H9 (cell line): ENCODE measurements around the gene DUSP15. TPM values are rescaled to one million over a fixed set of nuclear protein-coding genes. Genes with fewer than 3 reads are reported as not detected.

Experiments
- DNase-seq: peaks from one replicate; pipeline ENCODE4 v3.0.0-alpha.2; 2017
- H2AFZ ChIP-seq: one replicate; pipeline ENCODE4 v1.6.1; 2013; ENCODE audit warnings: mild to moderate bottlenecking, low read length, control low read depth, moderate library complexity
- H2AK5ac ChIP-seq: 2 replicates; pipeline ENCODE4 v1.6.1; 2013; ENCODE audit warnings: low read length, control low read depth, mixed read lengths; ENCODE audit not compliant: insufficient read length
- H2BK120ac ChIP-seq: one replicate; pipeline ENCODE4 v1.6.1; 2013; ENCODE audit warnings: low read depth, mild to moderate bottlenecking, low read length, control low read depth, inconsistent platforms; ENCODE audit not compliant: poor library complexity, severe bottlenecking
- H2BK12ac ChIP-seq: 2 replicates; pipeline ENCODE4 v1.6.1; 2013; ENCODE audit warnings: low read length, control low read depth, mixed read lengths, low read depth; ENCODE audit not compliant: insufficient read length
- H2BK15ac ChIP-seq: 2 replicates; pipeline ENCODE4 v1.6.1; 2013; ENCODE audit warnings: low read depth, low read length, control low read depth
- H2BK20ac ChIP-seq: one replicate; pipeline ENCODE4 v1.6.1; 2013; ENCODE audit warnings: low read depth, mild to moderate bottlenecking, low read length, control low read depth, inconsistent platforms; ENCODE audit not compliant: poor library complexity, severe bottlenecking
- H2BK5ac ChIP-seq: 2 replicates; pipeline ENCODE4 v1.6.1; 2013; ENCODE audit warnings: low read length, control low read depth, mixed read lengths; ENCODE audit not compliant: insufficient read length
- H3K14ac ChIP-seq: 2 replicates; pipeline ENCODE4 v1.6.1; 2013; ENCODE audit warnings: low read length, control low read depth; ENCODE audit not compliant: insufficient read depth
- H3K18ac ChIP-seq: 2 replicates; pipeline ENCODE4 v1.6.1; 2013; ENCODE audit warnings: low read depth, mild to moderate bottlenecking, mixed read lengths, low read length, control low read depth; ENCODE audit not compliant: insufficient read length
- H3K23ac ChIP-seq: 2 replicates; pipeline ENCODE4 v1.6.1; 2013; ENCODE audit warnings: low read length, control low read depth, mixed read lengths, low read depth; ENCODE audit not compliant: insufficient read length
- H3K23me2 ChIP-seq: 2 replicates; pipeline ENCODE4 v1.6.1; 2013; ENCODE audit warnings: low read depth, mild to moderate bottlenecking, mixed read lengths, low read length, control low read depth; ENCODE audit not compliant: insufficient read length, poor library complexity, severe bottlenecking
- H3K27ac ChIP-seq: 2 replicates; pipeline ENCODE4 v1.5.1; 2013; ENCODE audit warnings: low read length, control low read depth, mixed read lengths, low read depth; ENCODE audit not compliant: insufficient read length
- H3K27me3 ChIP-seq: 2 replicates; pipeline ENCODE4 v1.6.1; 2013; ENCODE audit warnings: low read length, control low read depth, inconsistent platforms; ENCODE audit not compliant: insufficient read depth
- H3K4ac ChIP-seq: 2 replicates; pipeline ENCODE4 v1.6.1; 2013; ENCODE audit warnings: low read depth, mild to moderate bottlenecking, control low read depth, inconsistent platforms, low read length, moderate library complexity
- H3K4me1 ChIP-seq: 2 replicates; pipeline ENCODE4 v1.6.1; 2013; ENCODE audit warnings: low read length, control low read depth, inconsistent platforms; ENCODE audit not compliant: insufficient read depth
- H3K4me2 ChIP-seq: 2 replicates; pipeline ENCODE4 v1.6.1; 2013; ENCODE audit warnings: low read length, control low read depth, mixed read lengths; ENCODE audit not compliant: insufficient read length, insufficient read depth
- H3K56ac ChIP-seq: 2 replicates; pipeline ENCODE4 v1.6.1; 2013; ENCODE audit warnings: low read depth, mild to moderate bottlenecking, mixed read lengths, low read length, control low read depth; ENCODE audit not compliant: insufficient read length
- H3K79me1 ChIP-seq: 2 replicates; pipeline ENCODE4 v1.6.1; 2013; ENCODE audit warnings: low read depth, mild to moderate bottlenecking, moderate library complexity, low read length, control low read depth, inconsistent platforms; ENCODE audit not compliant: insufficient read depth, poor library complexity, severe bottlenecking
- H3K79me2 ChIP-seq: 2 replicates; pipeline ENCODE4 v1.6.1; 2013; ENCODE audit warnings: low read length, control low read depth, inconsistent platforms; ENCODE audit not compliant: insufficient read depth
- H3K9ac ChIP-seq: 2 replicates; pipeline ENCODE4 v1.6.1; 2013; ENCODE audit warnings: low read length, control low read depth, mixed read lengths; ENCODE audit not compliant: insufficient read length; ENCODE audit errors: extremely low read depth
- H3K9me3 ChIP-seq: one replicate; pipeline ENCODE4 v1.6.1; 2013; ENCODE audit warnings: low read depth, low read length, inconsistent platforms; ENCODE audit not compliant: control insufficient read depth
- H3T11ph ChIP-seq: one replicate; pipeline ENCODE4 v1.6.1; 2013; ENCODE audit warnings: mild to moderate bottlenecking, low read length, control low read depth, inconsistent platforms
- H4K20me1 ChIP-seq: one replicate; pipeline ENCODE4 v1.6.1; 2013; ENCODE audit not compliant: control insufficient read depth, insufficient read length, insufficient read depth
- H4K5ac ChIP-seq: 2 replicates; pipeline ENCODE4 v1.6.1; 2013; ENCODE audit warnings: low read depth, mild to moderate bottlenecking, mixed read lengths, low read length, control low read depth; ENCODE audit not compliant: insufficient read length
- H4K8ac ChIP-seq: replicated peaks from 2 replicates; pipeline ENCODE4 v1.6.1; 2013; ENCODE audit warnings: low read length, control low read depth, mixed read lengths, low read depth; ENCODE audit not compliant: insufficient read length
- H4K91ac ChIP-seq: 2 replicates; pipeline ENCODE4 v1.6.1; 2013; ENCODE audit warnings: low read depth, mild to moderate bottlenecking, moderate library complexity, mixed read lengths, low read length, control low read depth; ENCODE audit not compliant: insufficient read length
- H3K27ac Mint-ChIP-seq, 3 experiments: 2 replicates in 2 of 3; 3 replicates in 1 of 3; pipeline ENCODE4 v1.8.0; 2020 to 2021; ENCODE audit warnings: mixed read lengths in 3 of 3, mild to moderate bottlenecking in 1 of 3, moderate library complexity in 1 of 3
- H3K27me3 Mint-ChIP-seq: 2 replicates; pipeline ENCODE4 v1.8.0; 2021; ENCODE audit warnings: low read depth, mild to moderate bottlenecking, moderate library complexity, mixed read lengths
- H3K36me3 Mint-ChIP-seq, 3 experiments: 2 replicates in 2 of 3; 3 replicates in 1 of 3; pipeline ENCODE4 v1.8.0; 2020 to 2021; ENCODE audit warnings: low read depth in 3 of 3, mixed read lengths in 3 of 3; ENCODE audit not compliant: insufficient read depth in 1 of 3
- H3K4me1 Mint-ChIP-seq, 2 experiments: 2 replicates each; pipeline ENCODE4 v1.8.0; 2020; ENCODE audit warnings: mixed read lengths in 2 of 2
- H3K4me3 Mint-ChIP-seq, 2 experiments: 2 replicates in 1 of 2; 3 replicates in 1 of 2; pipeline ENCODE4 v1.8.0; 2020 to 2021; ENCODE audit warnings: mild to moderate bottlenecking in 2 of 2, mixed read lengths in 2 of 2, moderate library complexity in 1 of 2
- H3K9me3 Mint-ChIP-seq, 2 experiments: 2 replicates in 1 of 2; 3 replicates in 1 of 2; pipeline ENCODE4 v1.8.0; 2020; ENCODE audit warnings: mild to moderate bottlenecking in 2 of 2, mixed read lengths in 2 of 2, moderate library complexity in 1 of 2
- WGBS: extraction: QIAGEN DNeasy Blood & Tissue Kit; methylation state at CpG from one replicate; pipeline ENCODE4 v1.1.7; 2013; ENCODE audit warnings: missing lambda C conversion rate, low lambda C conversion rate, mixed read lengths; ENCODE audit not compliant: insufficient read length; ENCODE audit errors: extremely low coverage; 5-methylcytosine and 5-hydroxymethylcytosine counted together
- total RNA-seq: library from RNA; stranded (reverse); gene quantifications from 2 replicates; pipeline ENCODE4 v1.2.1, GENCODE V29; 2021
- TF ChIP-seq, protein P1 (sequence below): fragments of 200-600 bp; sonication (generic); conservative IDR thresholded peaks from 3 replicates; pipeline ENCODE4 v1.8.0; 2021; ENCODE audit warnings: antibody characterized with exemption, mild to moderate bottlenecking

The DUSP15 gene
- total RNA-seq, 1 experiment from 2014 or later: 5.6 TPM

DNA sequence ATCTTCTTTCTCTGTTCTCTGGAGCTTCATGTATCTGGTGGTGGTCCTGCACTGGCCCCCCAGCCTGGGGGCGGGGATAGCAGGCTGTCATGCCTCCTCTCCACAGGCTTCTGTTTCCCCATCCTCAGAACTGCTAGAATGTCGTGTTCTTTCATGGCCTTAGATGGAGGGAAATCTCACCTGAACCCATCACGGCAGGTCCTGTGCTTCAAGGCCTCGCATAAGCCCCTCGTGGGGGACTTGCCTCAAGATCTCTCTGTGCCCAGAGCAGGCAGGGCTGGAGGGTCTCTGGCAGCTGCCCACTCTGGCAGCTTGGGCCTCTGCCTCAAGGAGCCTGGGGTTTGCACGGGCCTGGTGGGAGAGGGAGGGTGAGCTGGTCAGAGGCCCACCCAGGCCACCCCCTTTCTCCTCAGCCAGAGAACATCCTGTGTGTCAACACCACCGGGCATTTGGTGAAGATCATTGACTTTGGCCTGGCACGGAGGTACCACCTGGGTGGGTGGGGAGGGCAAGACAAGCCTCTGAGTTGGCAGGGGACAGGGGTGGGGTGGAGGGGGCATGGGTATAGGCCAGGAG is 39.8 kb downstream of the DUSP15 start:
- Histone ChIP-seq H3K79me2 (no peaks in the 10 kb centered on the region), H3K4me2 (no peak overlapping the region), H3K27ac (no peak overlapping the region), H2AK5ac (no peak overlapping the region), H4K5ac (no peak overlapping the region), H3K56ac (no peak overlapping the region), H3K9ac (no peak overlapping the region), H3K23ac (no peak overlapping the region), H3K4ac (no peak overlapping the region), H3K79me1 (no peaks in the 10 kb centered on the region), H2AFZ (no peak overlapping the region), H2BK15ac (no peak overlapping the region), H4K91ac (no peak overlapping the region), H3K18ac (no peak overlapping the region), H3K27me3 (no peaks in the 10 kb centered on the region), H3K23me2 (no peaks in the 10 kb centered on the region), H3K9me3 (no peaks in the 10 kb centered on the region), H2BK20ac (no peak overlapping the region), H3K4me1 (no peaks in the 10 kb centered on the region), H3T11ph (no peak overlapping the region), H2BK5ac (no peak overlapping the region), H2BK12ac (no peak overlapping the region), H2BK120ac (no peak overlapping the region), H3K14ac (no peak overlapping the region), H4K20me1 (no peaks in the 10 kb centered on the region), H4K8ac (no peak overlapping the region)
- Mint-ChIP-seq H3K36me3 (no peaks in the 10 kb centered on the region), H3K27ac (peak overlapping the region in 1 of 3 experiments; percentile 31; a peak in 1 of 7 replicates), H3K9me3 (no peaks in the 10 kb centered on the region), H3K27me3 (peaks cover 2% of the 10 kb centered on the region), H3K4me3 (no peak overlapping the region), H3K4me1 (peaks cover 10 to 12% of the 10 kb centered on the region in 2 experiments)
- no peak for DNase-seq
- TF ChIP-seq, protein P1, sequence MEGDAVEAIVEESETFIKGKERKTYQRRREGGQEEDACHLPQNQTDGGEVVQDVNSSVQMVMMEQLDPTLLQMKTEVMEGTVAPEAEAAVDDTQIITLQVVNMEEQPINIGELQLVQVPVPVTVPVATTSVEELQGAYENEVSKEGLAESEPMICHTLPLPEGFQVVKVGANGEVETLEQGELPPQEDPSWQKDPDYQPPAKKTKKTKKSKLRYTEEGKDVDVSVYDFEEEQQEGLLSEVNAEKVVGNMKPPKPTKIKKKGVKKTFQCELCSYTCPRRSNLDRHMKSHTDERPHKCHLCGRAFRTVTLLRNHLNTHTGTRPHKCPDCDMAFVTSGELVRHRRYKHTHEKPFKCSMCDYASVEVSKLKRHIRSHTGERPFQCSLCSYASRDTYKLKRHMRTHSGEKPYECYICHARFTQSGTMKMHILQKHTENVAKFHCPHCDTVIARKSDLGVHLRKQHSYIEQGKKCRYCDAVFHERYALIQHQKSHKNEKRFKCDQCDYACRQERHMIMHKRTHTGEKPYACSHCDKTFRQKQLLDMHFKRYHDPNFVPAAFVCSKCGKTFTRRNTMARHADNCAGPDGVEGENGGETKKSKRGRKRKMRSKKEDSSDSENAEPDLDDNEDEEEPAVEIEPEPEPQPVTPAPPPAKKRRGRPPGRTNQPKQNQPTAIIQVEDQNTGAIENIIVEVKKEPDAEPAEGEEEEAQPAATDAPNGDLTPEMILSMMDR: no peak
- no CpG with 5 or more reads among the region's 8 CpGs for WGBS
